NCI-H774 (cell line): ENCODE results near the gene CARM1.
A peak's percentile ranks its signal among the peaks of the same experiment; 100 is the strongest.
"Not testable (repeated sequence)": the region's sequence is repeated elsewhere in the genome, so short reads cannot be mapped to it uniquely, and the experiment has no call there.

Experiments
- DNase-seq: peaks from one replicate; lab custom pipeline; 2025; lab: John Stamatoyannopoulos, UW

Gene CARM1

GRCh38 chr19:10870955-10871603 lies at the start of gene CARM1:
TSS of gene CARM1 (plus strand) at chr19:10871553. CDS start at chr19:10871703, 150 bp downstream.
- peak; percentile 97 for DNase-seq

GRCh38 chr19:10823690-10824089 lies 47.7 kb upstream of the CARM1 start:
- no peak for DNase-seq

- no peak for DNase-seq
These were observed 45.1 kb upstream of the CARM1 start for GRCh38 chr19:10826231-10826630.

GRCh38 chr19:10826846-10827245 lies 44.5 kb upstream of the CARM1 start:
- DNase-seq, result no peak

- DNase-seq, result no peak
These were observed 42.2 kb upstream of the CARM1 start for GRCh38 chr19:10828981-10829821.

- no peak for DNase-seq
These were observed 41.4 kb upstream of the CARM1 start for GRCh38 chr19:10829967-10830366.

GRCh38 chr19:10830370-10830769 lies 41.0 kb upstream of the CARM1 start:
- no peak for DNase-seq

- no peak for DNase-seq
These were observed 40.2 kb upstream of the CARM1 start for GRCh38 chr19:10830931-10831779.

- DNase-seq, result no peak
These were observed 39.1 kb upstream of the CARM1 start for GRCh38 chr19:10831987-10832938.

GRCh38 chr19:10832939-10833296 lies 38.4 kb upstream of the CARM1 start:
- no peak for DNase-seq

- DNase-seq, result no peak
These were observed 36.1 kb upstream of the CARM1 start for GRCh38 chr19:10835089-10835753.

- peak; percentile 99 for DNase-seq
These were observed 35.4 kb upstream of the CARM1 start, which contains the start of gene TMED1 for GRCh38 chr19:10835754-10836478. TSS of gene TMED1 (minus strand) at chr19:10836212. CDS start at chr19:10836191, 21 bp downstream.

- DNase-seq, result peak; percentile 87
These were observed 34.6 kb upstream of the CARM1 start for GRCh38 chr19:10836479-10837330.

- not testable (repeated sequence) for DNase-seq
These were observed 33.7 kb upstream of the CARM1 start for GRCh38 chr19:10837649-10838048.

- no peak for DNase-seq
These were observed 33.0 kb upstream of the CARM1 start for GRCh38 chr19:10838377-10838776.

- DNase-seq, result no peak
These were observed 32.0 kb upstream of the CARM1 start for GRCh38 chr19:10839114-10840050.

- DNase-seq, result no peak
These were observed 28.6 kb upstream of the CARM1 start for GRCh38 chr19:10842788-10843187.
